ENCODE measurements around the gene MARK3.

DNA sequence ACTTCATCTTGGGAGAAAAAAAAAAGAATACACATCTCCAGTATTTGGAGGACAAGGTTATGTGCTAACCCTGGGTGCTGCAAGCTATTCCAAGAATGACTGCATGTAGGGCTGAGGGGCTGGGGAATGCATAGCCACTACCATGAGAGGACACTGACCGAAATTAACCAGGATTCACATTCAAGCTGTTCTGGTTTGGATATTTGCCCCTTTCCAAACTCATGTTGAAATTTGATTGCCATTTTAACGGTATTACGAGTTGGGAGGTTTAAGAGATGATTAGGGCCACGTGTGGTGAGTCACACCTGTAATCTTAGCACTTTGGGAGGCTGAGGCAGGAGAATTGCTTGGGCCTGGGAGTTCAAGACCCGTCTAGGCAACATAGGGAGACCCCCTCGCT is 18.5 kb upstream of the MARK3 start:
- TF ChIP-seq EZH2 (IDR thresholded peaks at IDR 0.05; ENCODE audit: low read length): no peak
- TF ChIP-seq, protein P1, sequence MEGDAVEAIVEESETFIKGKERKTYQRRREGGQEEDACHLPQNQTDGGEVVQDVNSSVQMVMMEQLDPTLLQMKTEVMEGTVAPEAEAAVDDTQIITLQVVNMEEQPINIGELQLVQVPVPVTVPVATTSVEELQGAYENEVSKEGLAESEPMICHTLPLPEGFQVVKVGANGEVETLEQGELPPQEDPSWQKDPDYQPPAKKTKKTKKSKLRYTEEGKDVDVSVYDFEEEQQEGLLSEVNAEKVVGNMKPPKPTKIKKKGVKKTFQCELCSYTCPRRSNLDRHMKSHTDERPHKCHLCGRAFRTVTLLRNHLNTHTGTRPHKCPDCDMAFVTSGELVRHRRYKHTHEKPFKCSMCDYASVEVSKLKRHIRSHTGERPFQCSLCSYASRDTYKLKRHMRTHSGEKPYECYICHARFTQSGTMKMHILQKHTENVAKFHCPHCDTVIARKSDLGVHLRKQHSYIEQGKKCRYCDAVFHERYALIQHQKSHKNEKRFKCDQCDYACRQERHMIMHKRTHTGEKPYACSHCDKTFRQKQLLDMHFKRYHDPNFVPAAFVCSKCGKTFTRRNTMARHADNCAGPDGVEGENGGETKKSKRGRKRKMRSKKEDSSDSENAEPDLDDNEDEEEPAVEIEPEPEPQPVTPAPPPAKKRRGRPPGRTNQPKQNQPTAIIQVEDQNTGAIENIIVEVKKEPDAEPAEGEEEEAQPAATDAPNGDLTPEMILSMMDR (optimal IDR thresholded peaks at IDR 0.05 in 1 of 3, IDR thresholded peaks at IDR 0.05 in 1 of 3, conservative IDR thresholded peaks at IDR 0.05 in 1 of 3; ENCODE audit: extremely low read depth in 1 of 3, insufficient read depth in 2 of 3, low read length in 3 of 3): no peak
